GM18909 (cell line): Measurements from ENCODE around the gene CD248.
"Not testable (repeated sequence)": the region's sequence is repeated elsewhere in the genome, so short reads cannot be mapped to it uniquely, and the experiment has no call there.

Source experiments
- ATAC-seq: cut with Tn5 transposase; IDR thresholded peaks from one replicate; pipeline ENCODE4 v1.9.1; 2021; ENCODE audit warnings: mild to moderate bottlenecking; ENCODE audit not compliant: unreplicated experiment, poor library complexity

The CD248 gene

GRCh38 chr11:66329165-66329673, 12.4 kb upstream of the CD248 start:
- no peak for ATAC-seq

- ATAC-seq = peak; percentile 72
Measured at GRCh38 chr11:66328302-66329144, 11.7 kb upstream of the CD248 start.

GRCh38 chr11:66328031-66328301, 11.1 kb upstream of the CD248 start:
- ATAC-seq = no peak

- ATAC-seq = no peak
Measured at GRCh38 chr11:66327171-66328030, 10.6 kb upstream of the CD248 start.

- ATAC-seq = no peak
Measured at GRCh38 chr11:66326261-66327111, 9.6 kb upstream of the CD248 start.

GRCh38 chr11:66325263-66325671, 8.4 kb upstream of the CD248 start:
- no peak for ATAC-seq

- no peak for ATAC-seq
Measured at GRCh38 chr11:66324664-66325063, 7.8 kb upstream of the CD248 start.

GRCh38 chr11:66323684-66324083, 6.8 kb upstream of the CD248 start:
- ATAC-seq = no peak

GRCh38 chr11:66322732-66323427, 6.0 kb upstream of the CD248 start:
- no peak for ATAC-seq

GRCh38 chr11:66321606-66322005, 4.8 kb upstream of the CD248 start:
- ATAC-seq = no peak

- ATAC-seq = not testable (repeated sequence)
Measured at GRCh38 chr11:66320748-66321147, 3.9 kb upstream of the CD248 start.

GRCh38 chr11:66320289-66320688, 3.4 kb upstream of the CD248 start:
- not testable (repeated sequence) for ATAC-seq

- no peak for ATAC-seq
Measured at GRCh38 chr11:66318600-66318970, 1.7 kb upstream of the CD248 start.

- no peak for ATAC-seq
Measured at GRCh38 chr11:66317723-66318599, 1.1 kb upstream of the CD248 start.

- ATAC-seq = no peak
Measured at GRCh38 chr11:66317322-66317722, 478 bp upstream of the CD248 start.

- ATAC-seq = no peak
Measured at GRCh38 chr11:66315921-66316811, 678 bp downstream of the CD248 start.

- no peak for ATAC-seq
Measured at GRCh38 chr11:66315498-66315885, 1.4 kb downstream of the CD248 start.
